GM21576 (cell line): Measurements from ENCODE around the gene PDCL3.

Experiments used
- ATAC-seq: cut with Tn5 transposase; IDR thresholded peaks from one replicate; pipeline ENCODE4 v1.9.1; 2021; ENCODE audit warnings: mild to moderate bottlenecking, moderate library complexity; ENCODE audit not compliant: unreplicated experiment

The PDCL3 gene

GRCh38 chr2:100560216-100560830, 2.5 kb upstream of the PDCL3 start:
- ATAC-seq, result no peak

GRCh38 chr2:100561191-100561590, 1.6 kb upstream of the PDCL3 start:
- no peak for ATAC-seq

DNA sequence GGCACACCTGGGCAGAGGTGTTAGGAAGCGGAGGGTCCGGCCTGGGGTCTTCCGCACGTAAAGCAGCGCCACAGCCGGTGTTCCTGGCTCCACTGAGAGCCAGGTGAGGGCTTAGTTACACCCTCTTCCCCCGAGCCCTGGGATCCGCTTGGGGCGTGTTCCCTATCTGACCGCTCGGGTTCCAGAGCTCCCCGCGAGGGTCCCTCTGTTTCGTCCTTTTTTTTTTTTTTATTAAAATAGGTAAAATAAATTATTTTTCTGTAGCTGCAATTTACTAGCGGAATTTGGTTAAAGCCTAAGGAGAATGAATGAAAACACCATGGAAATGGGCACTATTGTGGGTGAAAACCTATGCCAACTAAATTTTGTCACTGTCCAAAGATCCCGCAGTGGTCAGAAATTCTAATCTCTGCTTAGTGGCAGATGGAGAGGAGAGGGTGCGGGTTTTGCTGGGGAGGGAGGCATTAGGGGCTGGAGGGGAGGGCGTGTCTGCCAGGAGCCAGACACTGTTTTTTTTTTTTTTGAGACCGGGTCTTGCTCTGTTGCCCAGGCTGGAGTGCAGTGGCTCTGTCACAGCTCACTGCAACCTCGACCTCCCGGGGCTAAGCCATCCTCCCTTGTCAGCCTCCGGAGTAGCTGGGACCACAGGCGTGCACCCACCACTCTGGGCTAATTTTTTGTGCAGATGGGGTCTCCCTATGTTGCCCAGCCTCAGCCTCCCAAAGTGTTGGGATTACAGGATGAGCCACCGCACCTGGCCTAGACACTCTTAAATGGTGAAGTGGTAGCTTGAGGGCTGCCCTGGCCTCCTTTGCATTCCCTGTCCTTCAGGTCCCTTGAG, 834 bp downstream of the PDCL3 start:
- peak; percentile 2 for ATAC-seq

GRCh38 chr2:100568989-100569388, 6.2 kb downstream of the PDCL3 start:
- ATAC-seq, result peak; percentile 56

- ATAC-seq, result no peak
Observed at GRCh38 chr2:100571668-100572067, 8.9 kb downstream of the PDCL3 start.

GRCh38 chr2:100577777-100578176, 15.0 kb downstream of the PDCL3 start:
- no peak for ATAC-seq

GRCh38 chr2:100580367-100581276, 17.8 kb downstream of the PDCL3 start:
- peak; percentile 81 for ATAC-seq

- ATAC-seq, result peak; percentile 6
Observed at GRCh38 chr2:100581277-100581612, 18.5 kb downstream of the PDCL3 start.

- ATAC-seq, result no peak
Observed at GRCh38 chr2:100584816-100585215, 22.0 kb downstream of the PDCL3 start.

DNA sequence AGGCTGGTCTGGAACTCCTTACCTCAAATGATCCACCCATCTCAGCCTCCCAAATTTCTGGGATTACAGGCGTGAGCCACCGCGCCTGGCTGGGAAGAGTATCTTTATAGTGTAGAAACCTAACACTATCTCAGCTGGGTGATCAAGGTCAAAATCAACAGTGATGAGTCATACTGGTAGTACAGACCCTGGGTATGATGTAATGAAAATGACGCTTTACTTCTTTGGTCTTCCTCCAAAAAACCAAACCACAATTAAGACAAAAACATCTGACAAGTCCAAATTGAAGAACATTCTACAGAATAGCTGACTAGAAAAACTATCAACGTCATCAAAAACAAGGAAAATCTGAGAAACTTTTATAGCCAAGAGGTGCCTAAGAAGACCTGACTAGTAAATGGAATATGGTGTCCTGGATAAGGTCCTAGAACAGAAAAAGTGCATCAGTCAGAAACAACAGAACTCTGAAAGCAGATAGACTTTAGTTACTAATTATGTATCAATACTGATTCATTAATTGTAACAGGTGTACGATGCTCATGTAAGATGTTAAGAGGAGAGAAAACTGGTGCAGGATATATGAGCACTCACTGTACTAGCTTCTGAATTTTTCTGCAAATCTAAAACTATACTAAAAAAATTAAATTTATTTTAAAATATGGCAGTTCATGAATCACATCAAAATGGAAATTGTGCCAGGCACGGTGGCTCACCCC, 25.4 kb downstream of the PDCL3 start:
- ATAC-seq, result peak; percentile 81

DNA sequence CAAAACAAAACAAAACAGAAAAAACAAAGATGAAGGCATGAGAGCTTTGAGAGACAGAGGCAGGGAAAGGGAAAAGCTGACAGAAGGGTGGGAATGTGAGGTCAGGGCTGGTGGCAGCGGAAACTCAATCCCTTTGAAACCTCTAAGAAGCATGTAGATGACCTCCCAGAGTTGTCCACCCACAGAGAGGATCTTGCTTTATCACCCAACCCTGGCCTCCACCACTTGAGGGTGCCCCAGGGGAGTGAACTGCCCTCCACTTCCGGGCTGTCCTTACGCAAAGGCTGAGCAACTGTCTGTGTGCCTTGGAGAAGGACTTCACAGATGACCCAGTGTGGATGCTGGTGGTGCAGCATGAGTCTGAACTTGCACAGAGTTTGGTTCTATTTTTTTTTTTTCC, 26.7 kb downstream of the PDCL3 start:
- ATAC-seq, result no peak

DNA sequence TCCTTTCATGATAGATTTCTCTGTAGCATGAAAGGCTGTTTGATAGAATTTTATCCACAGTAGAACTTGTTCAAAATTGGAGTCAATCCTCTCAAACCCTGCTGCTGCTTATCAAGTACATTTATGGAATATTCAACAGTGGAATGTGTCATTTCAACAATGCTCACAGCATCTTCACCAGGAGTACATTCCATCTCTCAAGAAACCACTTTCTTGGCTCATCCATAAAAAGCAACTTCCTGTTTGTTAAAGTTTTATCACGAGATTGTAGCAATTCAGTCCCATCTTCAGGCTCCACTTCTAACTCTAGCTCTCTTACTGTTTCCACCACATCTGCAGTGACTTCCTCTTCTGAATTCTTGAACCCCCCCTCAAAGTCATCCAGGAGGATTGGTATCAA, 29.4 kb downstream of the PDCL3 start:
- no peak for ATAC-seq

GRCh38 chr2:100596465-100596864, 33.7 kb downstream of the PDCL3 start:
- ATAC-seq, result no peak

DNA sequence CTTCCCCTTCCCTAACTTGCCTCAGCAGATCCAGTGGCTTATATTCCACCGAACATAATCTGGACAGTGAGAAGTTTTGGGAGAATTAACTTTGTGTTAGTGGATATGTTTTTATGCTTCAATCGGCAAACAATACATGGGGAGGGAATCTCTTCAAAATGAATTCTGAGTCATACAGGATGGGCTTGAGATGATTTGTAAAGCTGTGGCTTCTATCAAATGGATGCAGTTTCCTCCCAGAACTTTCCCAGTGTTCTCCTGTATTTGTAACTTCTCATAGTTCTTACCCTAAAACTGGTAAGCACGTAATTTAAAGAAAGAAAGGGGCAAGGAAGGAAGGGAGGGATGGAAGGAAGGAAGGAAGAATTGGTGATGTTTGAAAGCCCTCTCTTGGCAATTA, 36.8 kb downstream of the PDCL3 start:
- no peak for ATAC-seq

GRCh38 chr2:100601661-100602060, 38.9 kb downstream of the PDCL3 start:
- no peak for ATAC-seq

DNA sequence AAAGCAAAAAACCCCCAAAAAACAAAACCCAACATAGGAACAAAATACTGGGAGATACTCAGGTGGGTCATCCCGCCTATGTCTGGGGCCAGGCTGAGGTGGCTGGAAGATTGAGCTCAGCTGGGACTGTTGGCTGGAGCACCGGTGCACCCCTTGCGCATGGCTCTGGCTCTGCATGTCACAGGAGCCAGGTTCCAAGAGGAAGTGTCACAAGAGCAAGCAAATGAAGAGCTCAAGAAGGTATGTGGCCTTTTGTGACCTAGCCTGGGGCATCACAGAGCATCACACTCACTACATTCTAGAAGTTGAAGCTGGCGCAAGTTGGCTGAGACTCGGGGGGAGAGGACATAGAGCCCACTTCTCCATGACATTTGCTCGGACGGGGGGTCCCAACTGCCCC, 40.6 kb downstream of the PDCL3 start:
- no peak for ATAC-seq

DNA sequence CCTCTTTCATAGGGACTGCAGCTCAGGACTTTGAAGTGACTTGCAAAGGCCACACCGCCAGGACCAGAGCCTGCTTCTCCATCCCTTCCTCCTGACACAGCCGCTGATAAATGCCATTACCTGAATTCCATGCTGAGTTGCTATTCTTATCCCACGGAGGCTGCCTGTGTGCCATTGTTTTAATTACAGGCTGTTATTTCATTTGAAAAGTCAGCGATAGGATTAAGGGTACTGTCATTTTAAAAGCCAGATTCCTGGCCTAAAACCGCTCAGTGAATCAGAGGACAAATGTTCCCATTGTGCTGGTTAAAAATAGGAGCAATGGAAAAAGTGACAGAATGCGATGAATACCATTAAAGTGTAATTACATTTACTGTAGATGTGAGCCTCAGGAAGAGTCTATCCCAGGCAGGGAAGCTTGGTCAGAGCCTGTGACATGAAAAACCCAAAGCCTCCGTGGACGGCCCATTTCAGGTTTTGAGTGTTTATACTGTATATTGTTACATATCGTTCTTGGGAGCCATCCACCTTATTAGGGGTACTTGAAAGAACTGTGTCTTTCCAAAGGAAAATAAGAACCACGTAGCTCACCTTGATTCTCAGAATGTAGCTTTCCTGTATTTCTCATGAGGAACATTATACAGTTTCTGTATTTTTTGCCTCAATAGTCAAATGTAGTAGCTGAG, 41.3 kb downstream of the PDCL3 start:
- no peak for ATAC-seq

- no peak for ATAC-seq
Observed at GRCh38 chr2:100606332-100606725, 43.5 kb downstream of the PDCL3 start.

GRCh38 chr2:100606726-100607343, 44.0 kb downstream of the PDCL3 start:
- ATAC-seq, result no peak

- no peak for ATAC-seq
Observed at GRCh38 chr2:100610381-100610831, 47.6 kb downstream of the PDCL3 start.
